NCI-H1417 treated with DMSO at 0.1 percent for 48 hours (cell line): Measurements from ENCODE around the gene AGBL4.
"Not testable (repeated sequence)": the region's sequence is repeated elsewhere in the genome, so short reads cannot be mapped to it uniquely, and the experiment has no call there.

ENCODE experiments used
- DNase-seq: peaks from one replicate; lab custom pipeline; 2025; lab: John Stamatoyannopoulos, UW

AGBL4 gene

DNA sequence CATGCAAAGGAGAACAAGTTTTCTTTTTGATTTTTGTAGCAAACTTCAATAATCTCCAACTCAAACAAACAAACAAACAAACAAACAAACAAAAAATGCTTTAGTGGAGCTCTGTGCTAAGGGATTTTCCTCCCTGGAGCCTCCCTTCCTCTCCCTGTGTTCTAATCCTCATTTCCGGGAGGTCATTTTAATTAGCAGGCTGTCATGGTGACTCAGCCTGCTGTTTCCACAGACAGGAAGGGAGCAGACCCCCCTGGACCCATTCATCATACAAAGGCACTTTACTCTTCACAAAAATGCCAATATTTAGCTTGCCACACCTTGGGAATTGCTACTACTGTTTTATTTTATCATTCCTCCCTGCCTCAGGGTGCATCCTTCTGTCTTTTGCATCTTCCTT lies 1490.8 kb downstream of the AGBL4 start:
- no peak for DNase-seq

DNA sequence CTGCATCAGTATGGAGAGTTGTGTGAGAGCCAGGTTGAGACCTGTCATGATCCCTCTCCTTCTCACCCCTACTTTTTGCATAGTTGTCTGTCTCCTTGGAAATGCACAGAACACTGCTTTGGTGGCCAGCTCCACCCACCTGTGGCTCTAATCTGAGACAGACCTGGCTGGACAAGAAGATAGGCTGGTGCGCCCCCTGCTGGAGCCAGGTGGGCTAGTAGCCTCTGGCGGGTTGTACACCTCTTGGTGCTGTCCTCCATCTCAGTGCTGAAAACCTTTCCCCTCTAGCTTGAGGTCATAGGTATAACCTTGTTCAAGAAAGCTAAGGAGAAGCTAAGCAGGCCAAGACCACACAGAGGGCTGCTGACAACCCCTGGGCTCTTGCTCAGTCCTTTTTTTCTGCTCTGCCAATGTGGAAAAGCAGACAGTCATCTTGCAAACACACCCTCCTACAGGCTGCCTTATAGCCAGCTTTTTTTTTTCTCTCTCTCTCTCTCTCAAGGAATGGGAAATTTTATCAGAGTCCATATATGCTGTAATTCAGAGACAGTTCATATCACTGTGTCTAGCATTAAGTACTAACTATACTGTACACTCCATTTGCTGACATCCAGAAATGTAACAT lies 1492.9 kb downstream of the AGBL4 start:
- peak; percentile 35 for DNase-seq

DNA sequence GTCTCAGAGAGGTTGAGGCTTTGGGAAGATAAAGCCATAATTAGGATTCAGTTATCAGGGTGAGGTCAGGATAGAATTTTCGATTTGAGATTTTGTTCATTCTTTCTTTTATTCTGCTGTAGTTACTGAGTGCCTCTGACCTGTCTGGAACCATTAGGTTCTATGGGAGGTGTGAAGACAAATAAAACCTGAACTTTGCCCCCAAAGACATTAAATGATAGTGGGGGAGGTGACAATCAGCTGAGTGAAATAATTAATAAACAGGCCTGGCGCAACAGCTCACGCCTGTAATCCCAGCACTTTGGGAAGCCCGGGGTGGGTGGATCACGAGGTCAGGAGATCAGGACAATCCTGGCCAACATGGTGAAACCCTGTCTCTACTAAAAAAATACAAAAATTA lies 1496.7 kb downstream of the AGBL4 start:
- no peak for DNase-seq

DNA sequence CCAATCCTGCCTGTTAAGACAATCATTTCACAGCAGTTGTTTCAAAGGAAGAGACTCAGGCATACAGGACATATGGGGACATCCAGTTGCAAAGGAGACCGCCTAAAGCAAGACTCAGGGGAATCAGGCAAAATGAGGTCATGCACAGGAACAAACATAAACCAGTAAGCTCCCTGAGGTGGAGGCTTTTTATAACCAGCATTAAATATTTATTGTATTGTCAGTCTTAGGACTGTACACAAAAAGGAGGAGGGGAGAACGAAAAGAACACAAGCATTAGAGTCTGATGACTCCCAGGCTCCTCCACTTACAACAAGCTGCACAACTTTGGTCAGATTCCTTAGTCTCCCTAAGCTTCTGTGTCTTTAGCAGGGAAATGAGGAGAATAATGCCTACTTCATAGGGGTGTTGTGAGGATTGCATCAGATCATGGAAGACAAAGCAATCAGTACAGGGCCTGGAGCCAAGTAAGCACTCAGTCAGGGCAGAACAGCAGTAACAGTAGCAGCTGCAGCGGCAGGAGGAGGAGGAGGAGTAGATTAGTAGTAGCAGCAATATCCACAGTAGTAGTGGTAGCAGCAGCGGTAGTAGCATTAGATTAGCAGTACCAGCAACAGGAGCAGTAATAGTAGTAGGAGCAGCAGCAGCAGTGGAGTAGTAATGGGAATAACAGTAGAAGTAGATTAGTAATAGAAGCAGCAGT lies 1497.6 kb downstream of the AGBL4 start:
- no peak for DNase-seq

DNA sequence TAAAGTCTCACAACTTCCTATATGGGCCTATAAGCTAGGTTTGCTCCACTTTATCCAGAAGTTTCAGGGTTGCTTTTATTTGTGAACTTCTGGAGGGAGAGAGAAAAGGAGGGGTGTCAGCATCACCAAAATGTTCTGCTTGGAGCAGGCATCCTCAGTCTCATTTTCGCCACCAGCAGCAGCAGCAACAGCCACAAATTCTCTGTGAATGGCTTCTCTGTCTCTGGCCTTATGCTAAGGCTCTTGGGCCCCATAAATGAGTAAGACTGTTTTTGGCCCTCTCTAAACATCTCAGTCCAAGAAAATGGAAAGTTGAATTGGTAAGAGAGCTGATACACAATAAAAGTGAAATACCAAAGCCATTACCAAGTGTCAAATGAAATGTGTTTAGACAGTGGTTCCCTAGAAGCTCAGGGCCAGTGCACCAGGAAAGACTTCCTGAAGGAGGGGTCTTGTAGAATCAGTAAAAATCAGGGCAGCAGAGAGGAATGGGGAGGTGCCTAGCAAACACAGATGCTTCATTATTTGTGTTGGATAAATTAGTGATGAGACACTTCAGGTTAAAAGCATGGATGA lies 1498.8 kb downstream of the AGBL4 start:
- no peak for DNase-seq

DNA sequence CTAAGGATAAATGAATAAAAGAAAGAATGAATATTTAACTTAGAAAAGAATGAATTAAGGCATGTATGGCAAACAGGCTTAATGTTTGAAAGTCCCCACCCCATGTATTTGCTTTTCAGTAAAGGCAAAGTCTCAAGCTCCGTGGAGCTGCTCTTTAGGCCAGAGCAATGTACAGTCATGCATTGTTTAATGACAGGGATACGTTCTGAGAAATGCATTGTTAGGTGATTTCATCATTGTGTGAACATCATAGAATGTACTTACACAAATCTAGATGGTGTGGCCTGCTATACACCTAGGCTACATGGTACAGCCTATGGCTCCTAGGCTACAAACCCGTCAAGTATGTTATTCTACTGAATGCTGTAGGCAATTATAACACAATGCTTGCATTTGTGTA lies 1500.2 kb downstream of the AGBL4 start:
- DNase-seq = no peak

DNA sequence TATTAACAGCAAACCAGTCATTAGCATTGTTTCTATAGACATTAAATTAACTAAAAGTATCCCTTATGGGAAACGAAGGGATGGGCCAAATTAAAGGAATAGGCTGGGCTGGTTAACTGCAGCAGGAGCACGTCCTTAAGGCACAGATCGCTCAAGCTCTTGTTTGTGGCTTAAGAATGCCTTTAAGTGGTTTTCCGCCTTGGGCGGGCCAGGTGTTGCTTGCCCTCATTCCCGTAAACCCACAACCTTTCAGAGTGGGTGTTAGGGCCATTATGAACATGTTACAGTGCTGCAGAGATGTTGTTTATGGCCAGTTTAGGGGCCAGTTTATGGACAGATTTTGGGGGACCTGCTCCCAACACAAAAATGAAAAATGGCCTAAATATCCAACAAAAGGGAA lies 1503.9 kb downstream of the AGBL4 start:
- DNase-seq = not testable (repeated sequence)

DNA sequence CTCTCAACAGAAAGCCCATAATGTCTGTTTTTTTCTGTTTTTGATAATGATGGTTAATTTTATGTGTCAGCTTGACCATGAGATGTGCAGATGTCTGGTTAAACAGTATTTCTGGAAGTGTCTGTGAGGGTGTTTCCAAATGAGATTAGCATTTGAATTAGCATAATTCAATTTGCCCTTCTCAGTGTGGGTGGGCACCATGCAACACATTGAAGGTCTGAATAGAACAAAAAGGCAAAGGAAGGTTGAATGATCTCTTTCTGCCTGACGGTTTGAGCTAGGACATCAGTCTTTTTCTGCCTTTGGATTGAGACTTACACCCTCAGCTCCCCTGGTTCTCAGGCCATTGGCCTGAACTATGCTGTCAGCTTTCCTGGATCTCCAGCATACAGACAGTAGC lies 1516.9 kb downstream of the AGBL4 start:
- no peak for DNase-seq

DNA sequence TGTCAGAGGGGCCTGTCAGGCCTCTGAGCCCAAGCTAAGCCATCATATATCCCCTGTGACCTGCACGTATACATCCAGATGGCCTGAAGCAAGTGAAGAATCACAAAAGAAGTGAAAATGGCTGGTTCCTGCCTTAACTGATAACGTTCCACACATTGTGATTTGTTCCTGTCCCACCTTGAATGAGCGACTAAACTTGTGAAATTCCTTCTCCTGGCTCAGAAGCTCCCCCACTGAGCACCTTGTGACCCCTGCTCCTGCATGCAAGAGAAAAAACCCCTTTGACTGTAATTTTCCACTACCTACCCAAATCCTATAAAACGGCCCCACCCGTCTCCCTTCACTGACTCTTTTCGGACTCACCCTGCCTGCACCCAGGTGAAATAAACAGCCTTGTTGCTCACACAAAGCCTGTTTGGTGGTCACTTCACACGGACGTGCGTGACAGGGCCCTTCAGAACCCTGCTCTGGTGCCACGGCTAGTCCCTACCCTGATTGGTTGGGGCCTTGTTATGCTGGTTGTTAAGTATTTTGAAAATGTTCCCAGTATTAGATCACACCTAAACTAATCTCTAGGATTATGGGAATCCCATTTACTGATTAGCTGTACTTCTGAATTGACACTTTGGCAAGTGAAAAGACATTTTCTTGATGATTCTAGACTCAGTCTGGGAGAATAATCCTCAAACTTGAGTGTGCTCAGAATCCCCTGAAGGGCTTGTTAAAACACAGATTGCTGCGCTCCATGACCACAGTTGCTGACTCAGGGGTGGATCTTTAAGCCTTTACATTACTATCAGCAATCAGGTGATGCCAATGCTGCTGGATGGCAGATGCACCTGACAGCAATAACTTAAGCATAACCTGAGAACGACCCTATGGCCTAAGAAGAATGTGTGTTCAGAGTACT lies 1523.0 kb downstream of the AGBL4 start:
- no peak for DNase-seq

DNA sequence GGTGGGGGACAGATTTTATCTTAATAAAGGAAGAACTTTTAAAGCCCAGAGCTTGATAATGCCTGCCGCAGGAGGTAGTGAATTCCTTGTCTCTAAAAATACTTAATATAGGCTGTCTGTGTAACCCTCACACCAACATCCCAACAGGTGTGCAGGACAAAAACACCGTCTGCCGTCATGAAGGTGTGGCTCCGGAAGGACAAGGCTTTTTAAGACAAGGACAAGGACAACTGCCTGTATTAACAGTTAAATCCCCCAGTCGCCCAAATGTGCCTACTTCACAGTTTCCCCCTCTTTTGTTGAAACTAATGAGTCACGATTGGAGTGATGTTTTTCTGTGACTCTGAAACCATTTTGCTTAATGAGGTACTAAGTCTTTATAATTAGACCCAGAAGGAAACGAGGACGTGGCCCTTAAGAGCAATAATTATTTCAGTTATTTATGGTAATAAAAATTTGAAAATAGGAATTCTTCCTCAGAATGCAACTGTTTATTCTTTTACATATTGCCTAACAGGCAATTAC lies 1524.5 kb downstream of the AGBL4 start:
- no peak for DNase-seq

DNA sequence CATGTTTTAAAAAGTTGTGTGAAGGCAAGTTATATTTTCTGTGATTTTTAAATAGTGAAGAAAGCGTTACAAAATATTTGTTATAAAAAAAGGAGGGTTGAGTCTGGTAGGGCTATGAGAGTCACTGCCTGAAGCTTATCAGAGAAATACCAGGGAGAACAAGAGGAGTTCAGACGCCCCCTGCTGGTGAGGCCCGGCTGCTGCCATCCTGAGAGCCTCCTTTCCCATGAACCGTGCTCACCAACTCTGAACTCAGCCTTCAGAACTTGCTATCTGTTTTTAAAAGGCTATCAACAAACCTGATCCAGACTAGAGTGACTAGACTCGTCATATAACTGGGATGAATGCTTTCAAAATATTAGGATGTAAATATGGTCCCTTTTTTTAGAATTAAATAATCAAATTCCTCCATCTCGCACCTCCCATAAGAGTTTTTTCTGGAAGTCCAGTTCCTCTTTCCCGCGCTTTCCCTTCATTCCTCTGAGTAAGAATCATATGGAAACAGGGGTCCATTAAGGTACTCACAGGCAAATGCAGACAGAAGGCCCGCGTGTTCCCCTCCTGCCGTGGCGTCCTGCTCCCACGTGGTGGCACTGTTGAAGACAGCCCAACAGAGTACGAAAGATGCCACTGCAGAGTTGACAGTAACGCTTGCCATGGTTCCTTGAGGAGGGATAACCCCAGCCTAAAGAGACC lies 1525.5 kb downstream of the AGBL4 start:
- no peak for DNase-seq

DNA sequence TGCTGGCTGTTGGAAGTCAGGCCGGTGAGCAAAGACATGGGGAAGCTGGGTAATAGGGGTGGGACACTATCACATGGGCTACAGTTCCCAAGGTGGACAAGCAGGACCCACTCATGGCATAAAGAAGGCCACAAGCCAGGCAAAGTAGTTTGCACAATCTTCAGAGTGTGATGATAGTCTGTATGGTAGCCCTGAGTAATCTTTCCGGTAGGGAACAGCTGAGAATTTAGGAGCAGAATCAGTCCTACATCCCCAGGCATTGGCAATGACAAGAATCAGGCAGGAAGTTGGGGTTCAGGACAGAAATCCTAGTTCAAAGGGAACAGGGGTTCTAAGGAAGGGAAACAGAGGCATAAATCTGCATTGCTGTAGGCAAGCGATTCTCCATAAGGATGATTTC lies 1527.8 kb downstream of the AGBL4 start:
- DNase-seq = no peak

DNA sequence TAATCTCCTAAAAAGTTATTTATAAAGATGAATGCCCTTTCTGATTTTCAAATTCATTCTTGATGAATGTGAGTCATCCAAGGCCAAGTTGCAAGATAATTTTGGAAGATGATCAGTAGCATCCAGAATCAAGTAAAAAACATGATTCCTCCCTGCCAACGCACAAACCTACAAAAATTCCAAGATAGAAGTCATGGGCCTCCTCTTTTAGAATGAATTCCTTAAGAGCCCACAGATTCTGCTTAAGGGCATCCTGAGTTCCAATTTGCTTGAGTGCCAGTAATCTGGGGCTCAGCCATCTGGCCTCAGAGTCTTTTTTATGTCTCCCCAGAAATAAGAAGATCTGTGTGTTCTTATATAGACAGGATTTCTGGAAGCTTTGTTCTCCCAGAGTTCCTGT lies 1528.6 kb downstream of the AGBL4 start:
- DNase-seq = no peak

DNA sequence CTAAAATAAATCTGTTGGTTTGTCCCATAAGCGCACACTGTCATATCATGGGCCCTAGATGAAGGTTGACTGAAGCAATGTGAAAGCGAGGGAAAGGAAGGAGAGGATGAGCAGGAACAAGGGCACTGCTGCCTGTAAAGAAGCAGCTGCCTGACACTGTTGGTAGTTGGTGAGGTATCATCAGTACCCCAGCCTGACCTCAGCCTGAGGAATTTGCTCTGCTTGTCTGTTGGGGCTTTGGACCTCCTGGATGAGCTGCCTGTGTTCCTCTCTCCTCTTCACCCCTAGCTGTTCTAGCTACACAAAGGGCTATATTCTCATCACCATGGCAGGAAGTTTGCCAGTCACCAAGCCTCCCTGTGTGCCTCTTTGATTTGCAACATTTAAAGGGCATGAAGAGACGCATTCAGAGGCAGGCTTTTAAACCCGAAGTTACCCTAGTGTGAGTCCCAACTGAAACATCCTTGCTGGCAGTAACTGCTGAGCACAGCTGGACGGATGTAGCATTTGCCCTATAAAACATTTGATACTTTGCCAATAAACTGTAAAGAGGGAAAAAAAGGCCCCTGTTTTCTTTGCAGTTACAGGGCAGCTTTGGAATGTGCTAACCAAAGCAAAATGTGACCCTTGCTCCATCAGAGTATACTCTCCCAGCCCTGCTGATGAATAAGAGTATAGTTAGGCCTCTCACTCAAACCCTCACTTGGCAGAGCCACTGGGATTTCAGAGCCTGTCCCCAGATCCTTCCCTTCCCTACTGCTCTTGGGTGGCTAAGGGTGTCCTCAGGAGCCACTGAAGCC lies 1529.6 kb downstream of the AGBL4 start:
- DNase-seq = no peak

DNA sequence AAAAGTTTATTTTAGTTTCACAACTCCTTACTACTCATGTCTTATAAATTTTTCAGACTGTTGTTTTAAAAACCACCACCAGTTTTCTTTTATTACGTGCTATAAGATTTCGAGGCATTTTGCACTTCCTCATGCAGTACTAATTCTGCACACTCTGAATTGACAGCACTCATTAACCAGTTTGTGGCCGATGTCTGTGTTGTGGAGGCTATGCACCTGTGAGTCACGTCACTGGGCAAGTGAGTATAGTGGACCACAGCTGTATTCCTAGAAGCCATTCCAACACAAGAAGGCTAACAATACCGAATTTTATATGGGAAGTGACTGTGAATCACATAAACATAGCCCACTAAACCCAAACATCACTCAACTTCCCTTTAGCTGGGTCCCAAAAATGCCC lies 1530.7 kb downstream of the AGBL4 start:
- no peak for DNase-seq

DNA sequence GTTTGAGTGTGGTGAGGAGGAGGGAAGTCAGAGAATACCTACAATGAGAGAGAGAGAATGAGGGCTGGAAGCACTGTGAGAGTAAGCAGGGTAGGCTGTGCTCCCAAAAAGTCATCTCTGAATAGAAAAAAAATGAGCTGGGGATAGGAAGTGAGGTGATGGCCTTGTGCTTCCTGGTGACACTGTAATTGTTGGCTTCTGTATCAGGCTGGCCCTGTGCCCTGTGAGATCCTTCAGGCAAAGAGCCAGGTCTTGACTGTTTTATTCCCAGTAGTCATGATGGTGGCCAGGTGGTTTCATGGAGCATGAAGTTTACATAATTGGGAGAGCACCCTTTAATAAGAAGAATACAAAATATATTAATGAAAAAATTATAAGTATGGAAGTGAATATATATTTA lies 1531.4 kb downstream of the AGBL4 start:
- no peak for DNase-seq

DNA sequence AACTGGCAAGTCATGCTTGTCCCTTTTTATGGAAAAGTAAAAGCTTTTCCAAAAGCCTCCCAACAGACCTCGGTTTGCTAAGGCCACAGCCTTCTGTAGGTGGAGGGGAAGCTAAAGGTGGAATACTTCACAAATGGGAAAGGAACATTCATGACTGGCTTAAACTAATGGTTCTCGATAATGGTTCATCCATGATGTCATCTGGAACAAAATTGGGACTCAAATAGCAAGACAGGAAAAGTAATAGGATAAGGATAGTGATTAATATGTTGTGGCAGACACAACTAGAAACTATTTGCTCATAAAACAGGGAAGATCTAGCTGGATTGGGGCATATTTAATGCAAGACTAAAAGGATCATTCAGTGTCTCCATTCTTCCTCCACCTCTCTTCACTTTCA lies 1535.0 kb downstream of the AGBL4 start:
- DNase-seq = no peak
